Measurements from ENCODE around the gene TPCN2.

The TPCN2 gene

DNA sequence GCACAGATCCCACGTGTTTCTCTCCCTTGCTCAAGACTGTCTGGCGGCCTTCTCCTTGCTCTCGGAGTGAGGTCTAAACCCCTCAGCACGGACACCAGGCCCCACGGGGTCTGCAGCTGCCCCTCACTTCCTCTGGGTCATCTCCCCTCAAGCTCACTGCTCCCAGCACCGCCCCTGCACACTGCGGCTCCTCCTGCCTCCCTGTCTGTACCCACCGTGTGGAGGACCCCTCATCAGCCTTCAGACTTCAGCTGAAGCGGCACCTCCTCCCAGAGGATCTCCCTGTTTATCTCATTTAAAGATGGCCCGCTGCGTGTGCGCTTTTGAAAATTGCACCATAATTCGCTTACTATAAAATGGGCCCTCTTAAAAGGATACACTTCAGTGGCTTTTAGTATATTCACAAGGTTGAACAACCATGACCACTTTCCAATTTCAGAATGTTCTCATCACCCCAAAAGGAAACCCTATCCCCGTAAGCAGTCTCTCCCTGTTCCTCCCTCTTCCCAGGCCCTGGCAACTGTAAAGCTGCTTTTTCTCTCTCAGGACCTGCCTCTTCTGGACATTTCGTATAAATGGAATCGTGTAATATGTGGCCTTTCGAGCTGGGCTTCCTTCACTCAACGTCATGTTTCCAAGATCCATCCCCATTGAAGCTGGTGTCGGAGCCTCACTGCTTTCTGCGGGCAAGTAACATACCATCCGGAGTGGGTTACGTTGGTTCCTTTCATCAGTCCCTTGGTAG, 14.4 kb upstream of the TPCN2 start:
- in situ Hi-C loops (cut with HindIII; ENCODE audit: low pct_ligation_motif_present, low pct_unique_long_range_greater_than_20kb, low sequenced_read_pairs), result no loop called here

DNA sequence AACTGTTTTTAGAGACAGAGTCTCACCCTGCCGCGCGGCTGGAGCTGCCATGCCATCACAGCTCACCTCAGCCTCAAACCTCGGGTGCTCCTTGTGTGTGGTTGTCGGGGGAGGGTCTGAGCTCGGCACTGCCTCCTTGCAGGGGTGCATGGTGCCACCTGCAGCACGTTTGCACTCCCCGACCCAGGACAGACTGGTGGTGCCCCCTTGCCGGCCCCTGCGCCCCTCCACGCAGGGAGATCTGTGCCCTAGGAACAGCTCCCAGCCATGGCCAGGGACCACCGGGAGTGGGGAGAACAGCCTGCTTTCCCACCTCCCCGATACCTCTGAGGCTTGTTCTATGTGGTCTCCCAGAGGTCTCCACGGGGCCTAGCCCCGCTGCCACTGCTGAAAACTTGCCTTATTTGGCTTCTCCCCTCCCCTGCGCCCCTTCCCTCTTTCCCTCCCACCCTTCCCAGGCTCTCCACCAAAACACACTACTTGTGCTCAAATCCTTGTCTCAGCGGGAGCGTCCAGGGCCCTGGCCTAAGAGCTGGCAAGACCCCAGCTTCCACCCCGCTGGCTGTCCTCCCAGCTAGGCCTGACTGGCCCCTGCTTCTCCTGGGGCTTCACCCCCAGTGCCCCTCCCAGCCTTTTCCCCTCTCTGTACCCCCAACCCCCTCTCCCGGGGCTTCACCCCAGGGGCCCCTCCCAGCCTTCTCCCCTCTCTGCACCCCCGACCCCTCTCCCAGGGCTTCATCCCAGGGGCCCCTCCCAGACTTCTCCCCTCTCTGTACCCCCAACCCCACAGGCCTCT, 13.4 kb upstream of the TPCN2 start:
- DNase-seq, result no peak
- in situ Hi-C loops (cut with HindIII; ENCODE audit: low pct_ligation_motif_present, low pct_unique_long_range_greater_than_20kb, low sequenced_read_pairs), result no loop called here

More for the DNA sequence above, 14.4 kb upstream of the TPCN2 start:
- no peak for DNase-seq

DNA sequence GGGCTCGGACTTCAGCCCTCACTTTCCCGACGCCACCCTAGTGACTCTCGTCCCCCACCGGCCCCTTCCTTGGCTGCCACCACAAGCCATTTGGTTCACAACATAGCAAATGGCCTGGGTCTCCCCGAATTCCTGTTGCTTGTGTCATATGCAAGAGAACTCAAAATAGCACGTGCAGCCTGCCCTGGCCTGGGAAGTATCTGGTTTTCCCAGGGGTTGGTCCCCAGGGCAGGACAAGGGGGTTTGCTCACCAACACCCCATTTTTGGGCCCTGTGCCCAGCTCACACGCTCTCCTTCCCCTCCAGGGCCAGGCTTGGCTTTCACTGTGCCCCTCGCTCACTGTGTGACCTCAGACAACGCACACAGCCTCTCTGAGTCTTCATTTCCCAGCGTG, 12.8 kb upstream of the TPCN2 start:
- DNase-seq, result no peak
- in situ Hi-C loops (cut with HindIII; ENCODE audit: low pct_ligation_motif_present, low pct_unique_long_range_greater_than_20kb, low sequenced_read_pairs), result no loop called here

DNA sequence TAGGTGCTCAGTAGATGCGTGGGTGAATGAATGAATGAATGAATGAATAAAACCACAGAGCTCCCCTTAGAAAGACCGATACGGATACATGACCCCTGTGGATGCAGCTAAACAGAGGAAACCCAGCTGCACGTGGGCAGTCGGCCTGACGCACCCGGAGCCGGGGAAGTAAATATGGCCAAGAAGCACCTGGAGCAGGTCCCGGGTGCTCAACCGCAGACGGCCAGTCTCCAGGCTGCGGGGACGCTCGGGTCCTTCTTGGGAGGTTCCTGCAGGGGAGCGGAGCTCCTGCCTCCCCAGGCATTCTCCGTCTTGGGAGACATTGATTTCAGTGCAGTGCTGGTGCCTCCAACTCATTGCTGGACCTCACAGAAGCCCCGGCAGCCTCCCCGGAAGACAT, 11.7 kb upstream of the TPCN2 start:
- no peak for DNase-seq
- in situ Hi-C loops (cut with HindIII; ENCODE audit: low pct_ligation_motif_present, low pct_unique_long_range_greater_than_20kb, low sequenced_read_pairs), result no loop called here

DNA sequence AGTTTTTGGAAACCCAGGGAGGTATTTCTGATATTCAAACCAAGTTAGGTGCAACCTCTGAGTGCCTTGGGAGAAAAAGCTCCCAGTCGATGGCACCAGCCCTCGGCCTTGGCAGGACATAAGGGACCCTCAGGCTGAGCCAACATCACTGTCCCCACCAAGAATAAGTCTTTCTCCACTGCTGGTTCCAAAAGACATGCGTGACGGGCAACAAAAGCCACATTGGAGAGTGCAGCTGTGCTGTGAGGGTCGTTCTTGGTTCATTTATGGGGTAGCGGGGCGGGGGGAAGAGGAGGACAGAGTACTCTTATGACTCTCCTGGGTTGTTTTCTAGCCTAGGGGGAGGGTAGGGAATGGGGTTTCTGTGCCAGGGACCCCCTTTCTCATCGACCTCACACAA, 11.2 kb upstream of the TPCN2 start:
- DNase-seq, result no peak
- in situ Hi-C loops (cut with HindIII; ENCODE audit: low pct_ligation_motif_present, low pct_unique_long_range_greater_than_20kb, low sequenced_read_pairs), result no loop called here

DNA sequence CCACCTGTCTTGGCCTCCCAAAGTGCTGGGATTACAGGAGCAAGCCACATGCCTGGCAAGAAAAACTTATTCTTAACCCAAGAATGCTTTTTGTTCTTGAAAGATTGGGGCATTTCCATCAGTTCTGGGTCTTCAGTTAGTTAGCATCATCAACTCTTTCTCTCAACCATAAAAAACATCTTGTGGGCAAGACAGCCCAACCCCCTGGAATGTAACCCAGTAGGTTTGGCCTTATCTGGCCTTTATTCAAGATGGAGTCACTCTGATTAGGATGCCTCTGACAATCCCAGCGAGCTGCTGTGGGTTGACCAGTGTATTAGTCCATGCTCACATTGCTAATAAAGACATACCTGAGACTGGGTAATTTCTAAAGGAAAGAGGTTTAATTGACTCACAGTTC, 9.2 kb upstream of the TPCN2 start:
- in situ Hi-C loops (cut with HindIII; ENCODE audit: low pct_ligation_motif_present, low pct_unique_long_range_greater_than_20kb, low sequenced_read_pairs), result no loop called here
- no peak for DNase-seq

- DNase-seq, result no peak
- in situ Hi-C loops (cut with HindIII; ENCODE audit: low pct_ligation_motif_present, low pct_unique_long_range_greater_than_20kb, low sequenced_read_pairs), result no loop called here
Observed at GRCh38 chr11:69040051-69040450, 8.7 kb upstream of the TPCN2 start.

DNA sequence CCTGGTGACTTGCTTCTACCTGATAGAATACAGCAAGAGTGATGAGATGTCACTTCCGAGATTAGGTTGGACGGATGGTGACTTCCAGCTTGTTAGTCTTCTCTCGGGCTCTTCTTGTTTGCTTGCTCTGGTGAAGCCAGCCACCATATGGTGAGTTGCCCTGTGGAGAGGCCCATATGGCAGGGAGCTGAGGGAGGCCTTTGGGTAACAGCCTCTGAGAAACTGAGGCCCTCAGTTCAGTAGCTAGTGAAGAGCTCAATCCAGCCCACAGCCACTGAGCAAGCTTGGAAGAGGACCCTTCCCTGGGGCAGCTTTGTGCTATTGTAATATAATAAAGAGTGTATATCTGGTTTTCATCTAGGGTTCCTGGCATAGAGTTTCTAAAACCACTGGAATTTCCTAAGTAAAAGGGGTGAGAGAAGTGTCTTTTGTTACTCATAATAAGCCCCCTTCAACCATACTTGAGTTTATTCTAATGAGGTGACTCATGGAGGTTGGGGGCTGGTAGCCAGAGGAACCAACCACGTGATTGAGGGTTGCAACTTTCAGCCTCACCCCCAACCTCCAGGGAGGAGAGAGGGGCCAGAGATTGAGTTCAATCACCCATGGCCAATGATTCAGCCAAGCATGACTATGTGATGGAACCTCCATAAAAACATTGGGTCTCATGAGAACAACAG, 8.0 kb upstream of the TPCN2 start:
- peak; percentile 24 for DNase-seq
- in situ Hi-C loops (cut with HindIII; ENCODE audit: low pct_ligation_motif_present, low pct_unique_long_range_greater_than_20kb, low sequenced_read_pairs), result no loop called here

DNA sequence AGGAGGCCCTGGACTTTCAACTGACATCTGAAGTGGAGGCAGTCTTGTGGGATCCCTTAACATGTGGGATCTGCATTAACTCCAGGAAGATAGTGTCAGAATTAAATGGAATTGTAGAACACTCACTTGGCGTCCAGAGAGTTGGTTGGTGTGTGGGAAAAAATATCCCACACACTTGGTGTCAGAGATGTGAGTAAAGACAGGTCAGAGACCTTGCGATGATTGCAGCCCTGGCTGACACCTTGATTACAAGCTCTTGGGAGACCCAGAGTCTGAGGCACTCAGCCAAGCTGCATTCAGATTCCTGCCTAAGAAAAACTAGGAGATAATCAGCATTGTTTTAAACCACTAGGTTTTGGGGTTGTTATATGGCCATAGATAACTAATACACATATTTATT, 7.2 kb upstream of the TPCN2 start:
- in situ Hi-C loops (cut with HindIII; ENCODE audit: low pct_ligation_motif_present, low pct_unique_long_range_greater_than_20kb, low sequenced_read_pairs), result no loop called here

GRCh38 chr11:69044111-69045013, 4.4 kb upstream of the TPCN2 start:
- peak; percentile 65 for DNase-seq

More for the DNA sequence above, 7.2 kb upstream of the TPCN2 start:
- DNase-seq, result no peak

DNA sequence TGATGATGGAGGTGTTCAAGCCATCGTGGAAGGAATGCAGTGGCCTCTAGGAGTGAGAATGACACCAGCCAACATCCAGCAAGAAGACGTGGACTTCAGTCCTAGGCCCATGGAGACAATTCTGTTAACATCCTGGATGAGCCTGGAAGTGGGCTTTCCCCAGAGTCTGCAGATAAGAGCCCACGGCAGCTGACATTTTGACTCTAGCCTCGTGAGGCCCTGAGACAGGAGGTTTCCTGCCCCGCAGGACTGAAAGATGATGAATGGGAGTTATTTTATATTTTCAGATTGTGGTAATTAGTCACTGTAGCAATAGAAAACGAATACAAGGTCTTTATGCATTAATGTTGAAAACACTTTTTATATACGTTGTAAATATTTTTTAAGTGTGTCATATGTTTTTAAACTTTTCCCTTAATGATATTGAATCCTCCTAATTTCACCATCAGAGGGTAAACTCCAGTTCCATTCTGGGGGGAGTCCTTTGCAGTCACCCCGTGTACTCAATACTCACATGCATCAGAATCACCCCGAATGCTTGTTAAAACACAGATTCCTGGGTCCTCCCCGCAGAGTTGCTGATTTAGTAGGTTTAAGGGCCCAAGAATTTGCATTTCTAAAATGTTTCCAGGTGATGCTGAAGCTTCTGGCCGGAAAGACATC, 570 bp upstream of the TPCN2 start:
- no peak for DNase-seq
- in situ Hi-C loops (cut with HindIII; ENCODE audit: low pct_ligation_motif_present, low pct_unique_long_range_greater_than_20kb, low sequenced_read_pairs), result no loop called here

More at GRCh38 chr11:69044111-69045013, 4.4 kb upstream of the TPCN2 start:
- in situ Hi-C loops (cut with HindIII; ENCODE audit: low pct_ligation_motif_present, low pct_unique_long_range_greater_than_20kb, low sequenced_read_pairs), result no loop called here

DNA sequence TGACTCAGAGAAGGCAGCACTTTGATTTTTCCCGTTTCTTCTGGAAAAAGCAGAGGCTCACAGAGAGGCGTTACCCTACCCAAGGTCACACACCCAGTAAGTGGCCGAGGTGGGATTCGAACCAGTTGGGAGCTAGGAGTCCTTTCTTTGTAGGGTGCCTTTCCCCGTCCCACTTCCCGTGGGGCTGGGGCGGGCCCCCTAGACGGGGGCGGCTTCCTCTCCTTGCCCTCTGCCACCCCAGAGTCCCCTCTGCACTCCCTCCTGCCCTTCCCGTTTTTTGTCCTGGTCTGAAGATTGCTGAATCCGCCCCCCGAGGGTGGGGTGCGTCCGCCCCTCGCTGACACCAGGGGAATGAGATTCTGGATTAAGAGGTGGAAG, 747 bp downstream of the TPCN2 start:
- DNase-seq, result no peak
- in situ Hi-C loops (cut with HindIII; ENCODE audit: low pct_ligation_motif_present, low pct_unique_long_range_greater_than_20kb, low sequenced_read_pairs), result no loop called here

DNA sequence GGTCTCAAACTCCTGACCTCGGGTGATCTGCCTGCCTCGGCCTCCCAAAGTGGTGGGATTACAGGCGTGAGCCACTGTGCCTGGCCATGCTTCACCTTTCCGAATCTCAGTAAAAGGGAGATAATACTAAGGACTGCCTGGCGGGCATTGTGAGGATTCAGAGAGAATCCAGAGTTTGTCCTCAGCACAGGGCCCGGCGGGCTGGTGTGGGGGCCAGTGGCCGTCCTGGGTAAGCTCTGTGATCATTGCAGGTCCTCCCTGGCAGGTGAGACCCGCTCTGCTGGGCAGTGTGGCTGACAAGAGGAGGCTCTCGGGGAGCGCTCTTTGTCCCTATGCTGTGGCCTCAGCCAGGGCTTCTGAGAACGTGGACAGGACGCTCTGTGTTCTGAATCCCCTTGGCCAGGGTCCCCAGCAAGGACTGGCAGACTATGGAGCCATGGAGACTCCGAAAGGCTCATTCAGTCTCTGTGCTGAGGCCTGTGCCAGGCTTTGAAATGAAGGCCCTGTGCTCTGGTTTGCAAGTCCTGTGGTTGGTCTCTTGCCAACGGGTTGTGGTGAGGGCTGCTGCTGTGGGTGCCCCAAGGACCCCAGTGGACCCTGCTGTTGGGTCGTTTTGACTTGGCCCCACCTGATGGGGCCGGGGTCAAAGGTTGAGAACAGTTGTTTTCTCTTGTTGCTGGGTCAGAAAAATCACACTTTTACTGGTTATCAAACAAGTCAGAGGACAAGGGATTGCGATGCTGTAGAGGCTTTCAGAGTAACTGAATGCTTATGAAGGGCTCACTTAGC, 2.1 kb downstream of the TPCN2 start:
- in situ Hi-C loops (cut with HindIII; ENCODE audit: low pct_ligation_motif_present, low pct_unique_long_range_greater_than_20kb, low sequenced_read_pairs), result no loop called here
- DNase-seq, result no peak

DNA sequence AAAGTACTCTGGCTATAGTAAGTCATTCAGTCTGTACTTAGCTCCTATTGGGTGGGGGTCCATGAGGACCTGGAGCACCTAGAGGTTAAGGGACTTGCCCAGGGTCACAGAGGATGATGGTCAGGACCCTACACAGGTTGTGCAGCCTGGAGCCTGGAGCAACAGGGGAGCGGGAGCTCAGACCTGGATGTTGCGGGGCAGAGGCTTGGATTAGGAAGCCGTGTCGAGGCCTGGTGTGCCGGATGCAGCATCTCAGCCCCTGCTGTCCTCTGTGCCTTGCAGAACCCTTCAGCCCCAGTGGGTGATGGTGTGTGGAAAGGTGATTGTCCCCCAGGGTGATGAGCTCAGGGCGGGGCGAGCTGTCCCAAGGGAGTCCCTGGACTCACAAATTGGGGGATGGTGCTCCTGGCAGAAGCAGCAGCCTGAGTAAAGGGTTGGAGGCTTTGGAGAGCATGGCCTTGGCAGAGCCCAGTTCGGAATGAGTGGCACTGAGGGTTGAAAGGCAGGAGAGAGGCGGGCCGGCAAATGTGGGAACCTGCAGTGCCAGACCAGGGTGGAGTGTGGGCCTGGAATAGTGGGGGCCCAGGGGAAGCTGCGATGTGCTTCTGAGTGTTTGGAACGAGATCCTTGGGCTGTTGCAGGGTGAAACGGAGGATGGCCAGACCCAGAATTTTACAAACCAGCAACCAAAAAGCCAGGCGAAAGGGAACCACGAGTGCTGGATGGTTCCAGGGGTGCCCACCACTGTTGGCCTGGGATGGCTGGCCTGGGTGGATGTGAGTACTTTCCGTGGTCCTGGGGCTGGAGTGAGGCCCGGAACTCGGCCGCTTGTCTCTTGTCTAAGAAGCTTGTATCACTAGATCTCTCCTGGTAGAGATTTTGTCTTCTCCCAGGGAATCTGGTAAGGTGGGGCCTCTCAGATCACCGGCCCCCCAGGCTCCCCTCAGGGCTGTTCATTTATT, 2.9 kb downstream of the TPCN2 start:
- DNase-seq, result no peak
- in situ Hi-C loops (cut with HindIII; ENCODE audit: low pct_ligation_motif_present, low pct_unique_long_range_greater_than_20kb, low sequenced_read_pairs), result no loop called here

DNA sequence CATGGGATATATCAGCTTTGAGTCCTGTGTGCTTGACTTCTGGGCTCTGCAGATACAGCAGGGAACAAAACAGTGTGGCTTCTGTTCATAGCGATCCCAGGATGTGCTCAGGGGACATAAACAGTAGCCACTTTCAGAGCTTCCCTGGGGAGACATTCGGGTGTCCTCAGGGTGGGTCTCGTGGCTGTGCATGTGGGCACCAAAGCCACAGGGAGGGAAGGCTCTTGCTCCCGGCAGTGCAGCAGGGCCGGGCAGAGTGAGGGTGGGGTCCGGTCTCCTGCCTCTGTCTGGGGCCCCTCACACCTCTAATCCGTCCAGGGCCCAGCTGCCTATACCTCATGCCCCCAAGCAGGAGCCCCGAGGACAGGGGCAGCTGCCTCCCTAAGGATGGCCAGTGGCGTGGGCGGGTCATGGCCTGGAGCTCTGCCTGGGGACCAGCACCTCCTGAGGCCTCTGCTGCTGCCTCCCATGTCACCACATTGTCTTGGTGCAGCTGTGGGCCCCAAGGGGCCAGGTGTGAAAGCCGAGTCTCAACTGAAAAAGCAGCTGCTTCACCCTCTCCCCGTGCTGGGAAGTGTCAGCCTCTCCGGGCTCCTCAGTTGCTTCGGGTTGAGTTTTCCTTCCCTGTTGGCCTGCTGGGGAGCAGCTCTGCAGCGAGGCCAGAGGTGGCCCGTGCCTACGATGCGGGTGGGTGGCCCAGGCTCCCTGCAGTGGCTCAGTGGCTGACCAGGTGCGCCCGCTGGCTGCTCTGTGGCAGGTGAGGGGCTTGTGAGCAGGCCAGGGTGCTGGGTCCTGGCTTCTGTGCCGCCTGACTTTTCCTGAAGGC, 3.8 kb downstream of the TPCN2 start:
- no peak for DNase-seq

DNA sequence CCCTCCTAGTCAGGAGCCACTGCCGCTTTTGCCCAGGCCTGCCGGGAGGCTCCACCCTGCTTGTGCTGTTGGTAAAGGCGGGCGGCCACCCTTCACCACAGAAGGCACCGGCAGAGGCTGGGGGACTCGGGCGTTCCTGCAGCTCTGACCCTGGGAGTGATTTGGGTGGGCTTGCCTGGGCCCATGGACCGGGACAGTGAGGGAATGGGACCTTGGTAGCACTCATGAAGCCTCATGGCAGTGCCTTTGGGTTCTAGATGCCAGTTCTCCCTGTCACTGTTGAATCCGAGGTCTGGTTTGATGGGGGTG, 4.4 kb downstream of the TPCN2 start:
- in situ Hi-C loops (cut with HindIII; ENCODE audit: low pct_ligation_motif_present, low pct_unique_long_range_greater_than_20kb, low sequenced_read_pairs), result no loop called here

More for the DNA sequence above, 3.8 kb downstream of the TPCN2 start:
- in situ Hi-C loops (cut with HindIII; ENCODE audit: low pct_ligation_motif_present, low pct_unique_long_range_greater_than_20kb, low sequenced_read_pairs), result no loop called here

More for the DNA sequence above, 4.4 kb downstream of the TPCN2 start:
- DNase-seq, result no peak
